ENCODE results near the gene ANXA2.

GRCh38 chr15:60337076-60337475 is 60.7 kb downstream of the ANXA2 start:
- TF ChIP-seq GATA3 (IDR thresholded peaks at IDR 0.05; ENCODE audit: low read depth, low read length) (no peak), GATA2 (IDR thresholded peaks at IDR 0.05; ENCODE audit: low read depth, low read length) (no peak)
